Stimulated activated CD4-positive, alpha-beta T cell treated with anti-CD3 and anti-CD28 coated beads, Interleukin-2, amount 100 ng/mL, for 4 hours (primary cell): Measurements from ENCODE around the gene CCDC28B.
"Not testable (repeated sequence)": the region's sequence is repeated elsewhere in the genome, so short reads cannot be mapped to it uniquely, and the experiment has no call there.

Experiments
- DNase-seq: peaks from one replicate; pipeline ENCODE4 v3.0.0-alpha.2; 2020; ENCODE audit warnings: low read depth

The CCDC28B gene

GRCh38 chr1:32200226-32201010 is at the start of gene CCDC28B:
Gene CCDC28B (plus strand): TSS chr1:32200595. CDS start chr1:32201936, 1,341 bp downstream.
- DNase-seq, result peak; percentile 31

GRCh38 chr1:32150847-32151246 is 49.5 kb upstream of the CCDC28B start:
- DNase-seq, result no peak

GRCh38 chr1:32151319-32151787 is 49.0 kb upstream of the CCDC28B start:
- no peak for DNase-seq

- no peak for DNase-seq
These were observed 41.2 kb upstream of the CCDC28B start for GRCh38 chr1:32159189-32159588.

- DNase-seq, result no peak
These were observed 37.0 kb upstream of the CCDC28B start for GRCh38 chr1:32163405-32163804.

GRCh38 chr1:32165633-32166032 is 34.8 kb upstream of the CCDC28B start:
- not testable (repeated sequence) for DNase-seq

GRCh38 chr1:32170991-32171390 is 29.4 kb upstream of the CCDC28B start:
- DNase-seq, result no peak

- no peak for DNase-seq
These were observed 27.7 kb upstream of the CCDC28B start for GRCh38 chr1:32172621-32173245.

GRCh38 chr1:32178380-32179192 is 21.8 kb upstream of the CCDC28B start:
- DNase-seq, result no peak

GRCh38 chr1:32179193-32179442 is 21.3 kb upstream of the CCDC28B start:
- DNase-seq, result no peak

- DNase-seq, result peak; percentile 85
These were observed 20.8 kb upstream of the CCDC28B start, which contains the start of gene TXLNA for GRCh38 chr1:32179443-32180185. Gene TXLNA (plus strand): TSS chr1:32179675. CDS start chr1:32180346, 671 bp downstream.

GRCh38 chr1:32180186-32181060 is 20.0 kb upstream of the CCDC28B start:
- no peak for DNase-seq

GRCh38 chr1:32181065-32181464 is 19.3 kb upstream of the CCDC28B start:
- DNase-seq, result no peak

GRCh38 chr1:32181563-32181962 is 18.8 kb upstream of the CCDC28B start:
- no peak for DNase-seq

GRCh38 chr1:32182060-32182459 is 18.3 kb upstream of the CCDC28B start:
- no peak for DNase-seq

GRCh38 chr1:32184650-32185049 is 15.7 kb upstream of the CCDC28B start:
- DNase-seq, result no peak

GRCh38 chr1:32186077-32186476 is 14.3 kb upstream of the CCDC28B start:
- no peak for DNase-seq

- DNase-seq, result no peak
These were observed 13.9 kb upstream of the CCDC28B start for GRCh38 chr1:32186491-32186890.

GRCh38 chr1:32187850-32188249 is 12.5 kb upstream of the CCDC28B start:
- DNase-seq, result no peak

- DNase-seq, result no peak
These were observed 8.0 kb upstream of the CCDC28B start for GRCh38 chr1:32192220-32192948.
